NCI-H82 treated with DMSO at 0.1 percent for 48 hours (cell line): Measurements from ENCODE around the gene SCYL3.
A peak's percentile ranks its signal among the peaks of the same experiment; 100 is the strongest.

Source experiments
- DNase-seq: peaks from one replicate; lab custom pipeline; 2025; ENCODE audit not compliant: unreplicated experiment; lab: John Stamatoyannopoulos, UW

Gene SCYL3

DNA sequence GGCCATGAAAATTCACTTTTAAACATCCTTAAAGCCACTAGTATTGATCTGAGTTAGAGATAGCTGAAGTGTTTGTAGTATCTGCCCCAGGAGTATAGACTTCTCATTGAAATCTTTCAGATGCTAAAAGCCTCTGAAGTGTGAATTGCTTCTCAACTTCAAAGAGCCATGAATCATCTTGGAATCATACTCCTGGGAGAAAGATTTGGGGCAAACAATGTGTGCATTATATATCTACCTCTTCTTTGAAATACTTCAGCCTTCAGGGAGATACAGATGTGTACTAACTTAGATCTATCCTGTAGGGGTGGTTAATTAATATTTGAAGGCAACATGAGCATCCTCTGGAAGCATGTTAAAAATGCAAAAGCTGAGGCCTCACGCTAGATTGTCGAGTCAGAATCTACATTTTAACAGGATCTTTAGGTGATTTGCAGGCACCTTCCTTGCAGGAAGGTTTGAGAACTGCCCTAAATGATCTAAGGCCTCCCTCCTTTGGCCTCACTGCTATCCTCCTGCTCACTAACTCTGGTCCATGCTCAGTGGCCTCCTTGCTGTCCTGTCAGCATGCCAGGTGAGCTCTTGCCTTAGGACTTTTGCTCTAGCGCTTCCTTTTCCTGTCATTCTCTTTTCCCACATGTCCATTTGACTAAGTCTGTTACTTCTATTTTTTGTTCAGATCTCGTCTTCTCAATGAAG, 6.0 kb upstream of the SCYL3 start:
- DNase-seq, result no peak

GRCh38 chr1:169896013-169896412, 2.3 kb upstream of the SCYL3 start:
- DNase-seq, result no peak

- DNase-seq, result no peak
Measured at GRCh38 chr1:169894424-169895145, 889 bp upstream of the SCYL3 start.

GRCh38 chr1:169892927-169893644, 610 bp downstream of the SCYL3 start:
- no peak for DNase-seq

- DNase-seq, result no peak
Measured at GRCh38 chr1:169892176-169892926, 1.3 kb downstream of the SCYL3 start.

GRCh38 chr1:169891539-169891885, 2.2 kb downstream of the SCYL3 start:
- no peak for DNase-seq

DNA sequence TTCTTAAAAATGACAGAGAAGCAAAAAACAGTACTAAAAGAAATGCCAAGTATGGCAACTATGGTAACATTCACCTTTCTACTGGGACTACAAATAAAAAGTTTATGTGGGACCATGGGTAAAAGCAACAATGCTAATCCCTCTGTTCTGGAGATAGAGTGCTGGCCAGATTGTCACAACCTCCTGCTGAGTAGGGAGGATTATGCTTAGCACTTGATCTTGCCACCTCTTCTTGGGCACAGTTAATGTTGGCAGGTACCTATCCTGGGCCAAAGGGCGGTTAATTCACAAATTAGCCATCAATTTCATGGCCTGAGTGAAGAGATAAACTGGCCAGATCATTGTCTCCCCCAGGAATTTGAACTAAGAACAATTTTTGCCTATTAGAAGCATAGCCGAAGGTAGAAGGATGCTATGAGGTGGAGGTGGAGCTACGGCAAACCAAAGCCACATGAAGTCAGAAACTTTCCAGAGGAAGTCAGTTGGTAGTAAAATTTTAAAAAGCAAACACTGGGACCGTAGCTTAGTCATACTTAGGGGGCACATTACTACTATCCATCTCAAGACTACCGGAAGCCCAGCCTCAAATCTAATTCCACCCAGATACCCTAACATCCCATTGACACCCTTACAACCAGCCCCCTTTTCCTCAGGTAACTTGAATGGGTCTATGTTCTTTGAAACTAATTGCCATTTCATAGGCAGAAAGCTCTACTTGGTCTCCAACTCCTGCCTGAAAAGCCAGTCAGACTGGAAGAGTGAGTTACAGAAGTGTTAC, 2.7 kb downstream of the SCYL3 start:
- peak; percentile 30 for DNase-seq

GRCh38 chr1:169889871-169890270, 3.8 kb downstream of the SCYL3 start:
- no peak for DNase-seq

- no peak for DNase-seq
Measured at GRCh38 chr1:169886931-169887330, 6.8 kb downstream of the SCYL3 start.

DNA sequence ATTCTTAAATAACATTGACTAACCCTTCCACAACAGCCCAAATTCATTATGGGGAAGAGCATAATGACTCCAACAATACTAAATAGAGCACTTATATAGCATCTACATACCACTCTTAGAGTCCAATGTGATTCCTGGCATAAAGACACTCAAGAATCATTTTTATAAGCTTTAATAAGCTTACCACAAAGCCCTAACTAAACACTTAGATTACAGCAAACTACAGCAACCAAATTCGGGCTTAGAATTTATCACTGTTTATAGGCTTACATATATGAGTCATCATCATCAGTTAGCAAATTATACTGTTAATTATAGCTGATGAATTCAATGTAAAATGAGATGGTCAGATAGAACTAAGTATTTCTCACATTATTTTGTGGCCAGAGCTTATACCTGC, 7.3 kb downstream of the SCYL3 start:
- no peak for DNase-seq

DNA sequence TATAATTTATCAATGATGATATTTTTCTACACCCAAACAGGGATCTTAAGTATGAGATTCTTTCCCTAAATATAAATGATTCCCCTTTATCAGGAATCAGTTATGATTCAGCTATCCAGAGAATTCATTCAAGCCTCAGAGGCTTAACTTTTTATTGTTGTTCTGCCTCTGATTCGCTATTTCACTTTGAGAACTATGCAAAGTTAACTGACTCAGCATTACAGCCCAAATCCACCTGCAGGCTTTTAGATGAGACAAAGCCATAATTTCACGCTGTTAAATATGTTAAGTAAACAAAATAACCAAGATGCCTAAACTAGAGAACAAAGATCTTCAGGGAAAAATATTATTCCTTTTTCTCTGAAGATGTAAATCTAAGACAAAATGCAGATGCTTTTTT, 8.5 kb downstream of the SCYL3 start:
- DNase-seq, result no peak

- no peak for DNase-seq
Measured at GRCh38 chr1:169884634-169885033, 9.1 kb downstream of the SCYL3 start.

GRCh38 chr1:169882039-169882511, 11.6 kb downstream of the SCYL3 start:
- no peak for DNase-seq

DNA sequence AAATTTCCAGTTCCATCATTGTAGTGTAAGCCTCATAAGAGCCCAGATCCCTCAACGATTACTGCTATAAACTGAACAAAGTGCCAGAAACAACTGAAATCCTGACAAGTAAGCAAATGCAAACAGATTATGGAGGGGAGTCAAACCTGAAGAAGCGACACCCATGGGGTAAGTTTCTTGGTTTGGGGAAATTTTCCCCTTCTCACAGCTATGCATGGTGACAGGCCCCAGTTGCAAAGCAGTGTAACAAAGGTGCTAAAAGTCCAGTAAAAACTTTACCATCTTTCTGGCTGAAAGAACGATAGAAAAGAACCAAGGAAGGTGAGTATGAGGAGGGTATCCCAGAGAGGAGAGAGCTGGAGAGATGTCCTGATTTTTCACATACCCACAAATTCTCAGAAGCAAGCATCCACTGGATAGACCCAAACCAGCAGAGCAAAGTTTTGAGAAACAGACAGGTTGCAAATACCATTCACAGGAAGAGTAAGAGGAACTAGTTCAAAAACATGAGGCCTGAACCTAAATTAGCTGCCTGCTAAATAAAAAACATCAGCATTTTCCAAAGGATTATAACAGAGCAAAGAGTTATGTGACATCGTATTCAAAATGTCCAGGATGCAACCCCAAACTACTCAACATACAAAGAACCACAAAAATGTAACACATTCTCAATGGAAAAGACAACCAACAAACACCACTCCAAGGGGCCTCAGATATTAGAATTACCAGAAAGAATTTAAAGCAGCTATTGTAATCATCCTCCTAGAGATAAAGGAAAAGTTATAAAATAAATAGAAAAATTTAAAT, 14.5 kb downstream of the SCYL3 start:
- no peak for DNase-seq

DNA sequence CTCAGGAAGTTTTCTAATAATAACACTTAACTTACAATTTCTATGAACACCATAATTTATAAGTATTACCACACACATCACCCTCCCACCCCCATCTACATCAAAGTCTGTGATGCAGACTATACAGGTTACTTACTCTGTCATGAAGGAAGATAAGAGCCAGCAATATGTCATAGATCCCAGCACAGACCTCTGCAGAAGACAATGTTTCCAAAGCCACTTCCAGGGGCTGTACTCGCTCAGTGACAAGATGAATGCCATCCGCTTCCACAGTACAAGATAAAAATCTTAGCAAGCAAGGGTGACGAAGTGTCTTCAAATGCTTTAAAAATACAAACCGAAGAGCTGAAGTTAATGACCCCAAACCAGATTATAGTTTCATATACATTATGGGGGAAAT, 15.2 kb downstream of the SCYL3 start:
- DNase-seq, result no peak

GRCh38 chr1:169877800-169878491, 15.8 kb downstream of the SCYL3 start:
- DNase-seq, result no peak

- DNase-seq, result no peak
Measured at GRCh38 chr1:169874229-169874628, 19.5 kb downstream of the SCYL3 start.

- DNase-seq, result no peak
Measured at GRCh38 chr1:169873582-169874199, 20.0 kb downstream of the SCYL3 start.

- DNase-seq, result no peak
Measured at GRCh38 chr1:169872906-169873305, 20.8 kb downstream of the SCYL3 start.
